GM23338 (cell line): ENCODE measurements around the gene KIF1C. TPM values are rescaled to one million over a fixed set of nuclear protein-coding genes. Genes with fewer than 3 reads are reported as not detected.

Experiments used
- ATAC-seq: fragments of 200-7000 bp; cut with Tn5 transposase; 3 replicates; pipeline ENCODE4 v1.9.1; 2020
- DNase-seq: peaks from one replicate; pipeline ENCODE4 v3.0.0-alpha.2; 2015; ENCODE audit warnings: low spot score
- H2AFZ ChIP-seq: fragments of 200-600 bp; sonication (generic); 2 replicates; pipeline ENCODE4 v1.8.0; 2016; ENCODE audit warnings: antibody characterized with exemption, mild to moderate bottlenecking, moderate library complexity
- H3F3A ChIP-seq: fragments of 200-600 bp; sonication (generic); replicated peaks from 2 replicates; pipeline ENCODE4 v1.8.0; 2017; ENCODE audit warnings: antibody characterized with exemption, mixed run types, low read depth
- H3K27ac ChIP-seq: fragments of 200-600 bp; sonication (generic); 2 replicates; pipeline ENCODE4 v1.6.1; 2016; ENCODE audit warnings: low read depth
- H3K27me3 ChIP-seq: fragments of 200-600 bp; sonication (generic); 2 replicates; pipeline ENCODE4 v1.8.0; 2016; ENCODE audit warnings: mild to moderate bottlenecking, mixed run types, moderate library complexity; ENCODE audit not compliant: insufficient read depth
- H3K36me3 ChIP-seq: fragments of 200-600 bp; sonication (generic); 2 replicates; pipeline ENCODE4 v1.8.0; 2016; ENCODE audit warnings: mild to moderate bottlenecking; ENCODE audit not compliant: insufficient read depth
- H3K4me1 ChIP-seq: fragments of 200-600 bp; sonication (generic); 2 replicates; pipeline ENCODE4 v1.8.0; 2016; ENCODE audit warnings: mild to moderate bottlenecking, moderate library complexity; ENCODE audit not compliant: insufficient read depth
- H3K4me2 ChIP-seq: fragments of 200-600 bp; sonication (generic); 2 replicates; pipeline ENCODE4 v1.7.1; 2017; ENCODE audit warnings: mixed run types
- H3K4me3 ChIP-seq: fragments of 200-600 bp; sonication (generic); 2 replicates; pipeline ENCODE4 v1.6.1; 2016; ENCODE audit warnings: mixed run types
- H3K79me2 ChIP-seq: fragments of 200-600 bp; sonication (generic); replicated peaks from 2 replicates; pipeline ENCODE4 v1.8.0; 2017; ENCODE audit warnings: mild to moderate bottlenecking; ENCODE audit not compliant: insufficient read depth
- H3K9me2 ChIP-seq: fragments of 200-600 bp; sonication (generic); 2 replicates; pipeline ENCODE4 v1.8.0; 2017; ENCODE audit not compliant: insufficient read depth
- H4K20me1 ChIP-seq: fragments of 200-600 bp; sonication (generic); replicated peaks from 2 replicates; pipeline ENCODE4 v1.8.0; 2017; ENCODE audit warnings: mild to moderate bottlenecking; ENCODE audit not compliant: insufficient read depth
- H3K27ac Mint-ChIP-seq: 2 replicates; pipeline ENCODE4 v1.8.0; 2020; ENCODE audit warnings: inconsistent platforms, mild to moderate bottlenecking, moderate library complexity, mixed read lengths
- H3K27me3 Mint-ChIP-seq: 3 replicates; pipeline ENCODE4 v1.8.0; 2022; ENCODE audit warnings: low read depth, mild to moderate bottlenecking, moderate library complexity, mixed read lengths, inconsistent platforms; ENCODE audit not compliant: insufficient read depth, poor library complexity
- H3K36me3 Mint-ChIP-seq: 3 replicates; pipeline ENCODE4 v1.8.0; 2021; ENCODE audit warnings: low read depth, mild to moderate bottlenecking, inconsistent platforms, moderate library complexity, mixed read lengths
- H3K4me1 Mint-ChIP-seq: 3 replicates; pipeline ENCODE4 v1.8.0; 2020; ENCODE audit warnings: mild to moderate bottlenecking, inconsistent platforms, mixed read lengths
- H3K4me3 Mint-ChIP-seq: 3 replicates; pipeline ENCODE4 v1.8.0; 2021; ENCODE audit warnings: moderate library complexity, mild to moderate bottlenecking, inconsistent platforms, mixed read lengths
- H3K9me3 Mint-ChIP-seq: 3 replicates; pipeline ENCODE4 v1.8.0; 2020; ENCODE audit warnings: moderate library complexity, mild to moderate bottlenecking, inconsistent platforms, mixed read lengths
- CREB1 ChIP-seq: fragments of 250-450 bp; sonication (Bioruptor Pico); IDR thresholded peaks from 2 replicates; pipeline ENCODE4 v1.5.0; 2020; ENCODE audit warnings: low read depth, mild to moderate bottlenecking, moderate library complexity
- ETS1 ChIP-seq: IDR thresholded peaks from 2 replicates; pipeline ENCODE4 v1.6.1; 2016; ENCODE audit warnings: antibody characterized with exemption
- EZH2 ChIP-seq: fragments of 200-600 bp; sonication (generic); IDR thresholded peaks from one replicate; pipeline ENCODE4 v1.8.0; 2017; ENCODE audit warnings: antibody characterized with exemption, mild to moderate bottlenecking, low read depth; ENCODE audit not compliant: unreplicated experiment
- EZH2phosphoT487 ChIP-seq: fragments of 200-600 bp; sonication (generic); IDR thresholded peaks from one replicate; pipeline ENCODE4 v1.8.1; 2018; ENCODE audit warnings: antibody characterized with exemption; ENCODE audit not compliant: unreplicated experiment
- REST ChIP-seq: IDR thresholded peaks from one replicate; pipeline ENCODE4 v1.6.1; 2018; ENCODE audit warnings: antibody characterized with exemption; ENCODE audit not compliant: unreplicated experiment
- STAT1 ChIP-seq: IDR thresholded peaks from one replicate; pipeline ENCODE4 v1.6.1; 2016; ENCODE audit warnings: antibody characterized with exemption; ENCODE audit not compliant: unreplicated experiment
- ZNF114 ChIP-seq: fragments of 250-450 bp; sonication (Bioruptor Pico); IDR thresholded peaks from 2 replicates; pipeline ENCODE4 v1.5.0; 2020; ENCODE audit warnings: mild to moderate bottlenecking, moderate library complexity
- ZNF331 ChIP-seq: fragments of 250-450 bp; sonication (Bioruptor Pico); IDR thresholded peaks from 2 replicates; pipeline ENCODE4 v1.5.0; 2020; ENCODE audit warnings: low read depth, mild to moderate bottlenecking, moderate library complexity
- polyA plus RNA-seq: library from polyadenylated mRNA; unstranded; fragments of >200 nt; fragmentation: Nextera tagmentation; extraction: Ambion mirVana; gene quantifications from 2 replicates; pipeline ENCODE4 v1.2.1, GENCODE V29; 2016
- total RNA-seq: library from RNA; depleted of rRNA; stranded (reverse); fragments of >200 nt; shearing (Covaris generic); gene quantifications from 2 replicates; pipeline ENCODE4 v1.2.3, GENCODE V29; 2014
- TF ChIP-seq, protein P1 (sequence below), 2 experiments: fragments of 200-600 bp in 1 of 2; sonication (generic) in 1 of 2; conservative IDR thresholded peaks; 2 replicates each; pipeline versions ENCODE4 v1.5.1 to v1.6.1; 2016 to 2017; ENCODE audit warnings: antibody characterized with exemption in 2 of 2, low read depth in 2 of 2, mild to moderate bottlenecking in 2 of 2, moderate library complexity in 1 of 2

The KIF1C gene
- total and polyA plus RNA-seq, 2 experiments from 2014 or later, result 13.5 to 61.4 TPM

DNA sequence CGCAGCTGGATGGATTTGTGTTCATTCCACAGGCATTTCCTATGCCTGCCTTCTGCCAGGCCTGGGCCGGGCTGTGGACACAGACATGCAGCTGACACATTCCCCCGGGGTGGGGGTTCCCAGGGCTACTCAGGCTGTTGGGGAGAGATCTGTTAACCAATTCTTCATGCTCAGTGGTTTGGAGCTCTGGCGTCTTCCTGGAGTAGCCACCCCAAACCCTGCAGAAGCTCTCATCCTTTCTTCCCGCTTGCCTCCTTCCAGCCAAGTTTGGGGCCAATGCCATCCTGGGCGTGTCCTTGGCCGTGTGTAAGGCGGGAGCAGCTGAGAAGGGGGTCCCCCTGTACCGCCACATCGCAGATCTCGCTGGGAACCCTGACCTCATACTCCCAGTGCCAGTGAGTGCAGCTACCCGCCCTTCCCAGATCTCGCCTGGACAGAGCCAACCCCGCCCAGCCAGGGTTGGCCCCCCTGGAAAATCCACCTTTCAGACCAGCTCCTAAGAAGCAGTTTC, 44.2 kb upstream of the KIF1C start:
- no peak overlapping the region; the same call in 2 of the 3 replicates for H3K4me3 Mint-ChIP-seq
- Histone ChIP-seq H3K4me3 (no peak overlapping the region), H3K27ac (no peak overlapping the region), H3K9me2 (no peaks in the 10 kb centered on the region), H3K4me1 (peaks cover 18% of the 10 kb centered on the region), H3F3A (no peaks in the 10 kb centered on the region; the same call in 1 of the 2 replicates), H3K27me3 (no peaks in the 10 kb centered on the region), H4K20me1 (no peaks in the 10 kb centered on the region; the same call in 1 of the 2 replicates), H3K79me2 (no peaks in the 10 kb centered on the region), H3K4me2 (no peak overlapping the region), H2AFZ (no peak overlapping the region), H3K36me3 (no peaks in the 10 kb centered on the region)
- H3K27me3 Mint-ChIP-seq, result peaks cover 20% of the 10 kb centered on the region
- no peak for ATAC-seq
- H3K4me1 Mint-ChIP-seq, result peaks cover 28% of the 10 kb centered on the region
- no peak for DNase-seq
- no peak overlapping the region for H3K27ac Mint-ChIP-seq
- TF ChIP-seq ZNF114, result no peak
- H3K9me3 Mint-ChIP-seq, result peaks cover 4% of the 10 kb centered on the region; the same call in 1 of the 3 replicates
- H3K36me3 Mint-ChIP-seq, result peaks cover 11% of the 10 kb centered on the region; the same call in 2 of the 3 replicates

- Histone ChIP-seq H3K79me2 (no peaks in the 10 kb centered on the region), H3K4me1 (peaks cover 23% of the 10 kb centered on the region), H3K9me2 (no peaks in the 10 kb centered on the region), H3F3A (no peaks in the 10 kb centered on the region; the same call in 1 of the 2 replicates), H3K27me3 (no peaks in the 10 kb centered on the region), H2AFZ (no peak overlapping the region), H3K4me3 (no peak overlapping the region), H3K36me3 (no peaks in the 10 kb centered on the region), H3K27ac (no peak overlapping the region), H4K20me1 (no peaks in the 10 kb centered on the region; the same call in none of the 2 replicates), H3K4me2 (no peak overlapping the region)
- Mint-ChIP-seq H3K27me3 (peaks cover 18% of the 10 kb centered on the region), H3K4me1 (peaks cover 35% of the 10 kb centered on the region), H3K9me3 (peaks cover 4% of the 10 kb centered on the region; the same call in 2 of the 3 replicates), H3K36me3 (peaks cover 25% of the 10 kb centered on the region), H3K27ac (no peak overlapping the region), H3K4me3 (no peak overlapping the region)
- ATAC-seq, result no peak
- no peak for DNase-seq
- no peak for TF ChIP-seq ZNF331
- TF ChIP-seq ETS1, result no peak
- no peak for TF ChIP-seq EZH2phosphoT487
- TF ChIP-seq, protein P1, sequence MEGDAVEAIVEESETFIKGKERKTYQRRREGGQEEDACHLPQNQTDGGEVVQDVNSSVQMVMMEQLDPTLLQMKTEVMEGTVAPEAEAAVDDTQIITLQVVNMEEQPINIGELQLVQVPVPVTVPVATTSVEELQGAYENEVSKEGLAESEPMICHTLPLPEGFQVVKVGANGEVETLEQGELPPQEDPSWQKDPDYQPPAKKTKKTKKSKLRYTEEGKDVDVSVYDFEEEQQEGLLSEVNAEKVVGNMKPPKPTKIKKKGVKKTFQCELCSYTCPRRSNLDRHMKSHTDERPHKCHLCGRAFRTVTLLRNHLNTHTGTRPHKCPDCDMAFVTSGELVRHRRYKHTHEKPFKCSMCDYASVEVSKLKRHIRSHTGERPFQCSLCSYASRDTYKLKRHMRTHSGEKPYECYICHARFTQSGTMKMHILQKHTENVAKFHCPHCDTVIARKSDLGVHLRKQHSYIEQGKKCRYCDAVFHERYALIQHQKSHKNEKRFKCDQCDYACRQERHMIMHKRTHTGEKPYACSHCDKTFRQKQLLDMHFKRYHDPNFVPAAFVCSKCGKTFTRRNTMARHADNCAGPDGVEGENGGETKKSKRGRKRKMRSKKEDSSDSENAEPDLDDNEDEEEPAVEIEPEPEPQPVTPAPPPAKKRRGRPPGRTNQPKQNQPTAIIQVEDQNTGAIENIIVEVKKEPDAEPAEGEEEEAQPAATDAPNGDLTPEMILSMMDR (conservative IDR thresholded peaks at IDR 0.05; ENCODE audit: low read depth in 2 of 2), result no peak
- TF ChIP-seq STAT1, result no peak
- no peak for TF ChIP-seq ZNF114
- TF ChIP-seq REST, result no peak
- no peak for TF ChIP-seq EZH2
- TF ChIP-seq CREB1 (CRISPR knock-in tag), result no peak
Observed at GRCh38 chr17:4955091-4955490, 42.7 kb upstream of the KIF1C start.
